Measurements from ENCODE around the gene LDLRAD4. TPM values are rescaled to one million over a fixed set of nuclear protein-coding genes. Genes with fewer than 3 reads are reported as not detected.

Gene LDLRAD4
- total RNA-seq, 1 donor from 2014 or later = 34.1 TPM

- Mint-ChIP-seq H3K9me3 (ENCODE audit: unreplicated experiment) (no peaks in the 10 kb centered on the region), H3K27ac (ENCODE audit: unreplicated experiment) (no peak overlapping the region), H3K27me3 (ENCODE audit: unreplicated experiment) (peaks cover 1% of the 10 kb centered on the region), H3K4me3 (ENCODE audit: unreplicated experiment) (no peak overlapping the region), H3K4me1 (ENCODE audit: unreplicated experiment) (no peaks in the 10 kb centered on the region), H3K36me3 (ENCODE audit: low read depth, unreplicated experiment) (peaks cover 4% of the 10 kb centered on the region)
- TF ChIP-seq CTCF (IDR thresholded peaks at IDR 0.05; ENCODE audit: unreplicated experiment) = no peak
- no peak for DNase-seq (ENCODE audit: low spot score)
Measured at GRCh38 chr18:13306583-13306982, 88.0 kb downstream of the LDLRAD4 start.

GRCh38 chr18:13308369-13308768, 89.8 kb downstream of the LDLRAD4 start:
- Mint-ChIP-seq H3K4me1 (ENCODE audit: unreplicated experiment) (peaks cover 3% of the 10 kb centered on the region), H3K36me3 (ENCODE audit: low read depth, unreplicated experiment) (peaks cover 4% of the 10 kb centered on the region), H3K4me3 (ENCODE audit: unreplicated experiment) (no peak overlapping the region), H3K27me3 (ENCODE audit: unreplicated experiment) (no peaks in the 10 kb centered on the region), H3K27ac (ENCODE audit: unreplicated experiment) (no peak overlapping the region), H3K9me3 (ENCODE audit: unreplicated experiment) (no peaks in the 10 kb centered on the region)
- TF ChIP-seq CTCF (IDR thresholded peaks at IDR 0.05; ENCODE audit: unreplicated experiment) = no peak
- DNase-seq (ENCODE audit: low spot score) = no peak

GRCh38 chr18:13309031-13309747, 90.6 kb downstream of the LDLRAD4 start:
- Mint-ChIP-seq H3K4me3 (ENCODE audit: unreplicated experiment) (no peak overlapping the region), H3K4me1 (ENCODE audit: unreplicated experiment) (peaks cover 12% of the 10 kb centered on the region), H3K27ac (ENCODE audit: unreplicated experiment) (no peak overlapping the region), H3K9me3 (ENCODE audit: unreplicated experiment) (no peaks in the 10 kb centered on the region), H3K27me3 (ENCODE audit: unreplicated experiment) (no peaks in the 10 kb centered on the region), H3K36me3 (ENCODE audit: low read depth, unreplicated experiment) (peaks cover 9% of the 10 kb centered on the region)
- TF ChIP-seq CTCF (IDR thresholded peaks at IDR 0.05; ENCODE audit: unreplicated experiment) = no peak
- no peak for DNase-seq (ENCODE audit: low spot score)

- Mint-ChIP-seq H3K4me3 (ENCODE audit: unreplicated experiment) (no peak overlapping the region), H3K27ac (ENCODE audit: unreplicated experiment) (no peak overlapping the region), H3K9me3 (ENCODE audit: unreplicated experiment) (peaks cover 5% of the 10 kb centered on the region), H3K36me3 (ENCODE audit: low read depth, unreplicated experiment) (peaks cover 17% of the 10 kb centered on the region), H3K4me1 (ENCODE audit: unreplicated experiment) (peaks cover 13% of the 10 kb centered on the region), H3K27me3 (ENCODE audit: unreplicated experiment) (no peaks in the 10 kb centered on the region)
- TF ChIP-seq CTCF (IDR thresholded peaks at IDR 0.05; ENCODE audit: unreplicated experiment) = no peak
- DNase-seq (ENCODE audit: low spot score) = no peak
Measured at GRCh38 chr18:13309748-13310670, 91.4 kb downstream of the LDLRAD4 start.

- no peak overlapping the region for H3K4me3 Mint-ChIP-seq (ENCODE audit: unreplicated experiment)
- no peak for TF ChIP-seq CTCF (IDR thresholded peaks at IDR 0.05; ENCODE audit: unreplicated experiment)
- H3K4me1 Mint-ChIP-seq (ENCODE audit: unreplicated experiment) = peaks cover 13% of the 10 kb centered on the region
- peaks cover 28% of the 10 kb centered on the region for H3K36me3 Mint-ChIP-seq (ENCODE audit: low read depth, unreplicated experiment)
- peaks cover 5% of the 10 kb centered on the region for H3K9me3 Mint-ChIP-seq (ENCODE audit: unreplicated experiment)
- DNase-seq (ENCODE audit: low spot score) = no peak
- no peaks in the 10 kb centered on the region for H3K27me3 Mint-ChIP-seq (ENCODE audit: unreplicated experiment)
- H3K27ac Mint-ChIP-seq (ENCODE audit: unreplicated experiment) = no peak overlapping the region
Measured at GRCh38 chr18:13311193-13311592, 92.6 kb downstream of the LDLRAD4 start.
